Measurements from ENCODE around the gene SLC9A3.

Gene SLC9A3

DNA sequence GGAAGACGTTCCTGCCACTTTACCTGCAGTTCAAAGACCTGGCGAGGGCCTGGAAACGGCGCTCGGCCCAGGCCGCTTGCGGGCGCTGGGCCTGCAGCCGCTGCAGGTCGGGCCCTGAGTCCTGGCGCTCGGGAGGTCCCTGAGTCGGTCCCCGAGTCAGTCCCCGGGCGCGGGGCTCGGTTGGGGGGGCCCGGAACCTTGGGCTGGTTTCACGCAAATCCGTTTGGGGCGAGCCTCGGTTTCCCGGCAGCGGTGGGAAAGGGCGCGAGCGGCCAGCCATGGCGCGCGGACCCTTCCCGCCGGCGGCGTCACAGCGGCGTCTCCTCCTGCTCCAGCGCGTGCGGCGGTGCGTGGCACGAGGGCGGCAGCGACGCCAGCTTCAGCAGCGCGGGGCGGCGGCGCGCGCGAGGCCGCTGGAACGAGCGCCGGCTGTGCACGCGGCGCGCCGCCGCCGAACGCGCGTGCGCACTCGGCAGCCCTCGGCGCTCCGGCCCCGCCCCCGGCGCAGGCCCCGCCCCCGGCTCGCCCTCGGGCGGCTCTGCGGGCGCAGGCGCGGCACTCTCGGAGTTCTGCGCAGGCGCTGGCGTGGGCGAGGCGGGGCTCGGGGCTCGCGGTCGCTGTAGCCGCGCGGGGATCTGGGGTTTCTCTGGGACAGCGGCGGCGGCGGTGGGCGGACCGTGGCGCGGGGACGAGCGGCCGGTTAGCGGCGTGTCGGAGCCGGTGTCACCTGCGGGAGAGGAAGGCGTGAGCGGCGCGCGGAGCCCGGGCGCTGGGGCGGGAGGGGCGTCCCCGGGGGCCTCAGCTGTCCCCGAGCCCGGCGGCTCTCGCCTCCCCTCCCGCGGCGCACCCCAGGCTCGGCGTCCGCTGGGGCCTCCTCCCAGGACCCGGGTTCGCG is 51.3 kb downstream of the SLC9A3 start:
- peak; percentile 79 for DNase-seq

GRCh38 chr5:472076-472655 is 52.1 kb downstream of the SLC9A3 start:
- no peak for DNase-seq

DNA sequence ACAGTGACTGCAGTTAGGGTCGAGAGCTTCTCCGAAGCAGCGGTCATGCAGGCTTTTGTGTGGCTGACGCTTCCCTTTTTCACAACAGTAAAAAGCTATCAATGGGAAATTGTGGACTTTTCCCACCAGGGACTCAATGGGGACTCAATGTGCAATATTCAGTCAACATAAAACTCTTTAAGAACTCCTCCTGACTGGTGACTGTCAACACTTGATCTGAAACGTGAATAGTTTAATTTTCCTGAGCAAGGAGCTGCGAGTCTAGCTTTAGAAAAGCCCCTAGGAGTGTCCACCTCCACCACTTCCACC is 52.5 kb downstream of the SLC9A3 start:
- no peak for DNase-seq

DNA sequence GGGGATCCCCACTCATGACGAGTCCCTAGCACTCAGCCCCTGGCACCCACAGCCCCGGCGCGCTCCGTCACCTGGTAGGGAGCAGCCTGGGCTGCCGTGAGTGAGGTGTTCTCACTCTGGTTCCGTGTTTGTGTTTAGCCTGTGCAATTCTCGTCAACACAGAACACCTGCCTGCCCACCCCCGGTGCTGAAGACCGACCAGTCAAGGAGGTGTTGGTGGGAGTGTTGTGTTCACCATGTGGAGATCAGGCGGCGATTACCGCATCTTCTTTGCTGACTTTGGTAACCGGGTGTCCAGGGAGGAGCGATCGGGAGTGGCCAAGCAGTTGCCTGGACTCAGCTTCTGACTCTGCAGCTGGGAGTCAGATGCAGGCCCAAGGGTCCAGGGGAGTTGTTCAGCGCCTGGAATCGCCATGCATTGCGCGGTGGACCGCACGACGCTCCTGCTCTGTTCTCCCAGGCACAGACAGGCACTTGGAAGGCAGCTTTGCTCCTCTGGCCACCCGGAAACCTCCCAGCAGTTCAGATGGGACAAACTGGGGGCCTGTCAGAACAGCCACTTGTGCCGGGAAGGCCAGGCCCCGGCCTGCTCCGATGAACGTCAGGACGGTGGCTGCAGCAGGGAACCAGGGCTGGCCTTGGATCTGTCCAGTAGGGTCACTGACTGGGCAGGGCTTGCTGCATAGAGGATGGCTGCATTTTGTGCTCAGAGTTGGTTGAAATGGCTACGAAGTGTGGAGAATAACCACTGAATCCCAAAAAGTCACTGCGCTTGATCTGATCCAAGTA is 53.1 kb downstream of the SLC9A3 start:
- no peak for DNase-seq

DNA sequence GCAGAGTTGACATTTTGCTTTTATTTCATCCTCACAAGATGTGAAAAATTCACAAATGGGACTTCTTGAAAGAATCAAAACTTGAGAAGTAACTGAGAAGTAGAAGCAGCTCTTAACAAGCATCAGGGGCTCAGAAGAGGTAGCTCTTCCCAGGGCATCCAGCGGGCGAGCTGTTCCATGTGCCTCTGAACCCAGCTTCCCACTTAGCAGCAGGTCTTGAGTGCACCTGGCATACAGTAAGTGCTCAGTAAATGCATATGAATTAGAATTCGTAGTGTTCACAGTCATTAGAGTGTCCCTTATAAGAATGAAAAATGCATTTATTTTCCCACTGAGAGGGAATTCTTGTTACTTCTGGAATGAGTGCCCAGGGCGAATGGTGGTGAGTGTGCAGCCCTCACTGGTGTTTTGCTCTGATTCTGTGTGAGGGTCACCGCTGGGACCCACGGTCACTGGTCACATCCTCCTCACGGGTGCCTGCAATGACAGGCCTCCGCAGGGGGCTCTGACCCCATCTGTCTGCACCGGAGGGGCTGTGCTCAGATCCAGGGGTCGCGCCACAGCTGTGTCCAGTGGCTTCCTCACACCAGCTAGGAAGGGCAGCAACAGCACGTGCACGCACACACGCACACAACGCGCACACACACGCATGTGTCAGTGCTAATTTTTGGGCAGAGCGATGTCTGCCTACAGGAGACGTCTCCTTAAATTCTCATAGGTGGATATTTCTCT is 54.3 kb downstream of the SLC9A3 start:
- no peak for DNase-seq

DNA sequence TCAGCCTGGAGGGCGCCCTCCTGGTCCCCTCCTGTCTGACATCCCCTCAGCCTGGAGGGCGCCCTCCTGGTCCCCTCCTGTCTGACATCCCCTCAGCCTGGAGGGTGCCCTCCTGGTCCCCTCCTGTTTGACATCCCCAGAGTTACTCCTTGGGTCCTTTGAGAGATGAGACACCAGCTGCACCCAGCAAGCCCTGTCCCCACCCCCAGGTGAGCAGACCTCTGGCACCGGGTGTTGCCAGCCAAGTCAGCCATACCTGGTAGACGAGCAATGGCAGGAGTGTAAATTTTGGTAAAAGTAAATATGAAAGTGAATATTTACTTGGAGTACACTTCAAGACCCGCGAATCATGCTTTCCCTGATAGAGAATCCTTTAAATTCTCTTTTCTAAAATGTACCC is 55.8 kb downstream of the SLC9A3 start:
- DNase-seq: no peak

DNA sequence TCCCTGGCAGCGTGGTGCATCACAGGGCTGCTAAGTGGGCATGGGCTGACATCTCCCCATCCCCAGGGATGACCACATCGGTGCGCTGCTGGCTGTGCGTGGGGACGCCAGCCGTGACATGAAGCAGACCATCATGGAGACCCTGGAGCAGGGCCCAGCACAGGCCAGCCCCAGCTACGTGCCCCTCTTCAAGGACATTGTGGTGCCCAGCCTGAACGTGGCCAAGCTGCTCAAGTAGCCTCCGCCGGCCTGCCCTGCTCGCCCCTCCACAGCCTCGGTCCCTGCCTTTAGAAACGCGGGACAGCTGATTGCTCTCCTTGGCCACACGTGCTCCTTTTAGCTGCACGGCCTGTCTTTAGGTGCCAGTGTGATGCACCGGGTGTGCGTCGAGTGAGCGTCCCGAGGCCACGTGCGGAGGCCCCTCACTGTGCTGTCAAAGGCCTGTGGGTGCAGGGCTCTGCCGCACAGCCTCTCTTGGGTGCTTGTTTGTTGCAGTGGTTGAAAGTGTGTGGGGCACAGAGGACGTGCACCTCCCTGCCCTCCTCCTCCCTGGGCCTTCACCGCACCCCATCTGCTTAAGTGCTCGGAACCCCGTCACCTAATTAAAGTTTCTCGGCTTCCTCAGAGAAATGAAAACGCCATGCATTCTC is 57.5 kb downstream of the SLC9A3 start:
- no peak for DNase-seq

DNA sequence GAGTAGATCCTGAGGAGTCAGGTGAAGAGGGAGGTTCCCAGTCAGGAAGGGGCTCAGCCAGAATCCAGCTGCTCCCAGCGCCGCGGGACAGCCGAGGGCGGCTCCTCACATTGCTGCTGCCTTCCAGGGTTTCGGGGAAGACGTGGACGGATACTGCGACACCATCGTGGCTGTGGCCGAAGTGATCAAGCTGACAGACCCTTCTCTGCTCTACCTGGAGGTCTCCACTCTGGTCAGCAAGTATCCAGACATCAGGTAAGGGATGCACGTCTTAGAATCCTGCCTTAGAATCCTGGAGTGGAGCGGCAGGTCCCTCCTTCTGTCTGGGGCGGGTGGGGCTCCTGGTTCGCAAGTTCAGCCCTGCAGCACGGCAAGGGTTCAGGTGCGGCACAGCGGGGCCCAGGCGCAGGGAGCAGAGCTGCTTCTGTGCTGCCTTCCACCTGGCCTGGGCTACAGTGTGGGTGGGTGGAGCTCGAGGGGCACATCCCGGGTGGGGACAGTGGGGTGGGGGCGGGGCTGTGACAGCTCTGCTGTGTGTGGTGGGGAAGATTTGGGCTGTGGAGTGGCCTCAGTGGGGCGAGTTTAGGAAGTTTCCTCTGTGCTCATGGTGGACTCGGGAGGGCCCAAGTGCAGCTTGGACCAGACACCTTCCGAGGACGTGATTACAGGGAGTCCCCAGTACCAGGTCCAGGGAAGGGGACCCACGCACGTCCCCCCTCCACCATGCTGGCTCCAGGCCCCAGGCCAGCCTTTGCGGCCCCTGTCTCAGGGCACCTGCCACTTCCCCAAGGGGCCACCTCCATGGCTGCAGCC is 58.5 kb downstream of the SLC9A3 start:
- no peak for DNase-seq

DNA sequence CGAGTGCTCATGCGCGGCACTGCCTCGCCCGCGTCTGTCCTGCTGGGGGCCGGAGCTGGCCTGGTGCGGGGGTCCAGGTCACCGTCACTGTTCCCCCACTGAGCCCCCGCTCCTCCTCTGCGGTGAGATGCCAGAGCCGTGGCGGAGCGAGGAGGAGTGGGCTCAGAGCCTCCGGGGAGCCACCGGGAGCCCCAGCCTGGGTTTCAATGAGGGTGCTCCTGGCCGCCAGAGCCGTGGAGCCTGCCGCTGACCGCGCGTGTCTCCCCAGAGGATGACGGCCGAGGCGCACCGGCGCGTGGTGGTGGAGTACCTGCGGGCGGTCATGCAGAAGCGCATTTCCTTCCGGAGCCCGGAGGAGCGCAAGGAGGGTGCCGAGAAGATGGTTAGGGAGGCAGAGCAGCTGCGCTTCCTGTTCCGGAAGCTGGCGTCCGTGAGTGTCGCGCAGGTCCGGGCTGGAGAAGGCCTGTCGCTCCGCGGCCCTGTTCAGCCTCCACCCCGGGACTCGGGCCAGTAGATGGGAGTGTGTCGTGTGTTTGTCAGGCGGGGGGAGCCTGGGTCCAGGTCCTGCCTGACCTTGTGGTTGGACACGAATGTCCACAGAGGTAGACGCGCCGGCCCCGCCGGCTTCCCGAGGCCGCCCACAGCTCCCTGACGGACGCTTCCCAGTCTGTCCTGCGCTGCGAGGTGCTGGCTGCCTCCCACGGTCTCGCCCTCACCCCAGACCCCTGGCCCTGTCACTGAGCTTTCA is 59.2 kb downstream of the SLC9A3 start:
- no peak for DNase-seq

DNA sequence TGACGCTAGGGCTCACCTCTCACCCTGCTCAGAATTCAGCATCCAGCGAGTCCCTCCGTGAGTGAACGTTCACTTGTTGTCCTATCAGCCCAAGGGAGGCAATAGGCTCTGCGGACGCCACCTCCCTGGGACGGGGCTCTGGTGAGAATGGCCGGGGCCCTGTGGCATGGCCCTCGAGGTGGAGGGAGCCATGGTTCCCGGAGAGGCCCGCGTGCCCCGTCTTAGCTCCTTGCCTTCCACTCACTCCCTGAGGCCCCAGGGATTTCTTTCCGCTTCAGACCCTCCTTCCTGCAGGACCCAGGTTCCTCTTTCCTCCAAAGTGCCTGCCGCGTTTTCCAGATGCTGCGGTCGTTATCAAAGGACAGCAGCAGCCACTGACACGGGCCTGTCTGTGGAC is 59.8 kb downstream of the SLC9A3 start:
- DNase-seq: no peak

DNA sequence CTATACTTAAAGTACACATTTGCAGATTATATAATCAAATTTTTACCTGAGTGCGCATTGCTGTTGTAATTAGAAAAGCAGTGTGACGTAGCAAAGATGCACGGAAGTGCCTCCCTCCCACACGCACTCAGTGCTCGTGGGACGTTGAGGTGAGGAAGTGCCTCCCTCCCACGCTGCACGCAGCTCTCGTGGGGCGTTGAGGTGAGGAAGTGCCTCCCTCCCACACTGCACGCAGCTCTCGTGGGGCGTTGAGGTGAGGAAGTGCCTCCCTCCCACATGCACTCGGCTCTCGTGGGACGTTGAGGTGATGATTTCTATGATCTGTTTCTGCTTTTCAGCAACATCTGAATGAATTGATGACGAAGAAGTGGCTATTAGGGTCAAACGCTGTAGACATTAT is 60.3 kb downstream of the SLC9A3 start:
- peak; percentile 38 for DNase-seq

DNA sequence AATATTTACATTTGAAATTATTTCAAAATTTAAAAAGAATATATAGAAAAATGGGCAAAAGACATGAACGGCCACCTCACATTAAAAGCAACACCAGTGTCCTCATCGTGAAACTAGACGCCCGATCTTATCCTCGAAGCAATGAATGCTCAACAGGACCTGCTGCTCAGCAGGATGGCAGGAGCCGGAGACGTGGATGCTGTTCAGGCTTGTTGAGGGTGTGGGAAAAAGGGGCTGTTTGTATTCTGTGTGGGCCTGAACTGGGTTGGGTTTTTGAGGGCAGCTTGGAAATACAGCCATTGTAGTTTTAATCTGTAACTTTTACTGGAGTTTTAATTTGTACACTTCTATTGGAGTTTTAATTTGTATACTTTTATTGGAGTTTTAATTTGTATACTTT is 60.9 kb downstream of the SLC9A3 start:
- DNase-seq: no peak

GRCh38 chr5:462051-462481 is 62.2 kb downstream of the SLC9A3 start:
- DNase-seq: no peak

GRCh38 chr5:460273-460625 is 64.0 kb downstream of the SLC9A3 start:
- no peak for DNase-seq

- no peak for DNase-seq
These were observed 64.5 kb downstream of the SLC9A3 start for GRCh38 chr5:459562-460272.

- DNase-seq: no peak
These were observed 65.5 kb downstream of the SLC9A3 start for GRCh38 chr5:458547-459353.

- no peak for DNase-seq
These were observed 66.9 kb downstream of the SLC9A3 start for GRCh38 chr5:457195-457961.

GRCh38 chr5:456351-457194 is 67.7 kb downstream of the SLC9A3 start:
- no peak for DNase-seq

Measured in GDM1 (cell line).